Ramos (cell line): ENCODE data around the gene PHLDB1.

Experiments
- in situ Hi-C: fragments of 300-500 bp; cut with MboI; formaldehyde crosslinking; loops from one replicate; pipeline ENCODE4 v1.14.3; 2022; ENCODE audit warnings: low sequenced_read_pairs; ENCODE audit not compliant: unreplicated experiment

PHLDB1 gene

DNA sequence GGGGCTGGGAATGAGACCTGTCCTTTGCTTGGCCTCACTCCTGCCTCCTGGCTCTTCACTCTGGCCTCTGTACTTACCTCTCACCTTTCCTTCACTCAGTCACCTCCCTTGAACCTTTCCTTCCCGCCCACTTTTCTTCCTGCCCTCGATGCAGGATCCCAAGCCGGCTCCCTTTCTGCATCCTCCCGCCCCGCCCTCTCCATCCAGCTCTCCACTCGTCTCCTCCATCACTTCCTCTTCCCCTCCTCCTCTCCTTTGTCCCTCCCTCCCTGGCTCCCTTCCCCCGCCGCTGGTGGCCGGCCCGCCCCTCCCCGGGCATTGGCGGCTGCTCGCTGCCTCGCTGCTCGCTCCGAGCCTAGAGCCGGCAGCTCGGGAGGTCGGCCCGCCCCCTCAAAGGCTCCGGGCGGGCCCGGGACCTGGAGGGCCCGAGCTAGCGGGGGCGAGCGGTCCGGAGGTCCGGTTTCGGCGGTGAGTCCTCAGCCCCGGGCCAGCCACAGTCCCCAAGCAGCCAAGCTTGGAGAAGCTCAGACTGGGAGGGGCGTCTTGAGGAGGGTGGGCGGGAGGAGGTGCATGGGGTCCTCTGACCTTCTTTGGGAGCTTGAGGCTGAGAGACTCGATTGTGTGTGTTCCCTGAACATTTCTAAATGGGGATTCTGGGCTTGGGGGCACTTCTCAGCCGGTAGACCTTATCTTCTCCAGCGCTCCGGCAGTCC is 13.8 kb downstream of the PHLDB1 start:
- in situ Hi-C loops, result no loop called here

- in situ Hi-C loops, result no loop called here
Observed at GRCh38 chr11:118621784-118622375, 14.5 kb downstream of the PHLDB1 start.

GRCh38 chr11:118622376-118623268 is 15.2 kb downstream of the PHLDB1 start:
- in situ Hi-C loops, result no loop called here

DNA sequence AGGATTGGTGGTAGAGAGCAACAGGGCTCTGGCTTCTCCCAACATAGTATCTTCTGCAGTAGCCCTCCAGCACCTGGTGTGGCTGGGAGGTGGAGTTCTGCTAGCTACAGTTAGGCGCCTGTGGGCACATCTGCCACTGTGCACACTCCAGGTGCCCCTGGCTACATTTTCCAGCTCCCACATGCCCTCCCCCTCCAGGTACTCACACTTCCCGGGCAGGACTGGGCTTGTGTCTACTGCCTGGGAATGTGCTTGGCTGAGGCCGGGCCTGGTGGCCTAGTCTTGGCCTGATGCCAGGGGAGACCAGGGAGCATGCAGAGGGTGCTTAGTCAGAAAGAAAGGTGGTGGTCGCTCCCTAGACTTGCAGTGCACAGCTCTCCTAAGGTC is 15.8 kb downstream of the PHLDB1 start:
- in situ Hi-C loops, result no loop called here

GRCh38 chr11:118625036-118625690 is 17.7 kb downstream of the PHLDB1 start:
- in situ Hi-C loops, result no loop called here

- in situ Hi-C loops, result no loop called here
Observed at GRCh38 chr11:118625976-118626375, 18.6 kb downstream of the PHLDB1 start.

DNA sequence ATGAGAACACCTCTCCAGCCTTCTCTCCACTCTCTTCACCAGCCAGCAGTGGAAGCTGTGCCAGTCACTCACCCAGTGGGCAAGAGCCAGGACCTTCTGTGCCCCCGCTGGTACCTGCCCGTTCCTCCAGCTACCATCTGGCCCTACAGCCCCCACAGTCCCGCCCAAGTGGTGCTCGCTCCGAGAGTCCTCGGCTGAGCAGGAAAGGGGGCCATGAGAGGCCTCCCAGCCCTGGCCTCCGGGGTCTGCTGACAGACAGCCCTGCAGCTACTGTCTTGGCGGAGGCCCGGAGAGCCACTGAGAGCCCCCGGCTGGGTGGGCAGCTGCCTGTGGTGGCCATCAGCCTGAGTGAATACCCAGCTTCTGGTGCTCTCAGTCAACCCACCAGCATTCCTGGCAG is 20.2 kb downstream of the PHLDB1 start:
- in situ Hi-C loops, result no loop called here

DNA sequence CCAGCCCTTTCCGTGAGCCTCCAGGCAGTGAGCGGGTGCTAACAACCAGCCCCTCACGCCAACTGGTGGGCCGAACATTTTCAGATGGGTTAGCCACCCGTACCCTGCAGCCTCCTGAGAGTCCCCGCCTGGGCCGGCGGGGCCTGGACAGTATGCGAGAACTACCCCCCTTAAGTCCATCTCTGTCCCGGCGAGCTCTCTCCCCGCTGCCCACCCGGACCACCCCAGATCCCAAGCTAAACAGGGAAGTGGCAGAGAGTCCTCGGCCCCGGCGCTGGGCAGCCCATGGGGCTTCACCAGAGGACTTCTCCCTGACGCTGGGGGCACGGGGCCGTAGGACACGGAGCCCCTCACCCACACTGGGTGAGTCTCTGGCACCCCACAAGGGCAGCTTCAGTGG is 20.6 kb downstream of the PHLDB1 start:
- in situ Hi-C loops, result no loop called here

DNA sequence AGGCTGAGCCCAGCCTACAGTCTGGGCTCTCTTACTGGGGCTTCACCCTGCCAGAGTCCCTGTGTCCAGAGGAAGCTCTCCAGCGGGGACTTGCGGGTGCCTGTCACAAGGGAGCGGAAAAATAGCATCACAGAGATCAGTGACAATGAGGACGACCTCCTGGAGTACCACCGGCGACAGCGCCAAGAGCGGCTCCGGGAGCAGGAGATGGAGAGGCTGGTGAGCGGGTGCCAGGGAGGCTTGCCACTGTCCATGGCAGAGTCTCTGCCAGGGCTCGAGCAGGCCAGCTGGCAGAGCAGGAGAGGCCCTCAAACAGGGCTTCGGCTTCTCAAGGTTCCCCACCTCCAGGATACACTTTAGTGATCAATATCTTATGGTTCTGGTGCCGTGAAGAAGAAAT is 21.0 kb downstream of the PHLDB1 start:
- in situ Hi-C loops, result no loop called here

DNA sequence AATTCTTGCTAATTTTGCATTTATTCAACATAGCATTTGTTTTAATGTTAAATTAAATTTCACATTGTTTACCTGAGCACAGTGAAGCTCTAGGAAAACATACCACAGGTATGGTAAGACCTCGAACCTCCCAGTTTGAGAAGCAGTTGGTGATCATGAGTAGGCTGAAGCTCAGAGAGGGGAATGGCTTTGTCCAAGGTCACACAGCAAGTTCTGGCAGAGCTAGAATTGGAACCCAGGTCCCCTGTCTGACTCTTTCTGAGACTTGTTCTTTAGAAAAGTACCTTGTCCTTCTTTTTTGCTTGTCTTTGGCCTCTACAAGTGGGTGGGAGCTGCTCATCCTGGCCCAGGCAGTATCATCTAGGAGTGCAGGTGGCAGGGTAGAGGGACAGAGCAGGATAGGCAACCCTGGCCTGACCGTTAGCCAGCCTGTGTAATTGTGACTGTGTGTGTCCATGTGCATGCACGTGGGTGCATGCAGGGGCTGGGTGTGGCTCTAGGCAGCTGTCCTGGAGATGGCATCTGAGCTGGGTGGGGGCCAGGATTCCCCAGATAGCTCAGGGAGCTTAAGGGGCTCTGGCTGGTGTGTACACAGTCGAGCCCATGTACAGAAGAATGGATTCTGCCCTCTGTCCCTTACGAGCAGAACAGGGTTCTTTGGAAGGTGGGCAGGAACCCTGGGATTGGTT is 21.6 kb downstream of the PHLDB1 start:
- in situ Hi-C loops, result no loop called here

GRCh38 chr11:118629761-118630661 is 22.6 kb downstream of the PHLDB1 start:
- in situ Hi-C loops, result no loop called here

DNA sequence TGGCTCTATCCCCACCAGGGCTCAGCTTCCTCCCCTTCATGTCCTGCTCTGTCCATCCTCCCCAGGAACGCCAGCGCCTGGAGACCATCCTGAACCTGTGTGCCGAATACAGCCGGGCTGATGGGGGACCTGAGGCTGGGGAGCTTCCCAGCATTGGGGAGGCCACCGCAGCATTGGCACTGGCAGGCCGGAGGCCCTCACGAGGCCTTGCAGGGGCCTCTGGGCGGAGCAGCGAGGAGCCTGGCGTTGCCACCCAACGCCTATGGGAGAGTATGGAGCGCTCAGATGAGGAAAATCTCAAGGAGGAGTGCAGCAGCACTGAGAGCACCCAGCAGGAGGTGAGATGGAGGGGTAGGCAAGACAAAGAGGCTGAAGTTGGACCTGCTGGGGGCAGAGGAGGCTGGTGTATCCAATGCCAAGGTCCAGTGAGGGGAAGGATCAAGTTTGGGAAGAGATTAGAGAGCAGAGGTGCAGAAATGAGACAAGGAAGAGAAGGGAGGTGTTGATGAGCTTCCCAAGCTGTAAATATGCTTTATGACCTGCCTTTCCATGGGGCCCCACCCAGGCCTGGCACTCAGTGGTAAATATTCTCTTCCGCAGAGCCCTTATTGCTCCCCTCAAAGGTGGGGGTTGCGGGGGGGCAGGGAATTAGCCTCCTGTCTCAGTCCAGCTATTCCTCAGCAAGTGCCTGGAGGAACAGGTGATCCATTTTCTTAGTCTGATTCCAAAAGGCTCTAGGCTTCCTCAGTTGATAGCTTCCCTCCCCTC is 23.9 kb downstream of the PHLDB1 start:
- in situ Hi-C loops, result no loop called here

DNA sequence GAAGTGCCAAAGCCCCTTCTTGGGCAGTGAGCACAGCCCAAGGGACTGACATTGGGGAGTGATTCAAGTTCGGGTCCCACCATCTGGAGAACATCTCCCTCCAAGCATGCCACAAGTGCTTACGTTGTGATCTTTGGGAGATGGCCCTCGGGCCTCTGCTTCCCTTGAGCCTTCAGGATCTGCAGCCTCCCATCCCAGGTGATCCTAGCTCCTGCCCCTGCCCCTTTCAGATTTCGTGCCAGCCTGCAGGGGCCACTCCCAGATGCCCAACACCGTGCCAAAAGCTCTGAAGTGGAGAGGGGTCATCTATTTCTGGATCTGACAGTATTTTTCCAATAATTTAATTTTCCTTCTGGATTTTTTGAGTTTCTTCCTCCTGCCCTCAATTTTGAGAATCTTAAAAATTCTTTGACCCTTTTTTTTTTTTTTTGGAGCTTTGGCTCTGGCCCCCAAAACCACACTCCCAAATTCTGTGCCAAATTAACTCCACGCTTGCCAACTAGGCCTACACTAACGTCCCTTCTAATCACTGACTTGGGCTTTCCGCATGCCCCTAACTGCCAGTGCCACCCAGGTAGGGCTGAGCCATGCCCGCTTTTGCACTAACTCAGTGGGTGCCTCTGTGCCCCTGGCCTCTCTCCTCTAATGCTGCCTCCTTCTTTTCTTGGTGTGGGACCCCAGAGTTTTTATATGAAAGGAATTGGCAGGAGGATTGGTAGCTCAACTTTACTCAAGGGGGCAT is 25.3 kb downstream of the PHLDB1 start:
- in situ Hi-C loops, result no loop called here

DNA sequence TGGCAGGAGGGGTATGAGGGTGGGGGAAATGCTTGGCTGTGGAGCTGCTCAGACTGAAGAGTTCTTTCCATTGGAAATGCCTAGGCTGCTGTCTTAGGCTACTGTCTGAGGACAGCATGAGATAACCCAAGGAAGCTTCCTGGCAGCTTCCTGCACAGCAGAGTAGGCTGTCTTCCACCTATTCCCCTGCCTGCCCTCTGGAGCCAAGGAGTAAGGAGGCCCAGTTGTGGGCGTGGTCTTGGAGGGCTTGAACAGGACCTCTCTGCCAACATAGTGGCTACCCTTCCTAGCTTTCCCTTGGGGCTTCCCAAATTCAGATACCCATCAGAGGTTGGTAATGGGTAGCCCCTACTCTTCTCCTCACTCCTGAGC is 25.9 kb downstream of the PHLDB1 start:
- in situ Hi-C loops, result no loop called here

DNA sequence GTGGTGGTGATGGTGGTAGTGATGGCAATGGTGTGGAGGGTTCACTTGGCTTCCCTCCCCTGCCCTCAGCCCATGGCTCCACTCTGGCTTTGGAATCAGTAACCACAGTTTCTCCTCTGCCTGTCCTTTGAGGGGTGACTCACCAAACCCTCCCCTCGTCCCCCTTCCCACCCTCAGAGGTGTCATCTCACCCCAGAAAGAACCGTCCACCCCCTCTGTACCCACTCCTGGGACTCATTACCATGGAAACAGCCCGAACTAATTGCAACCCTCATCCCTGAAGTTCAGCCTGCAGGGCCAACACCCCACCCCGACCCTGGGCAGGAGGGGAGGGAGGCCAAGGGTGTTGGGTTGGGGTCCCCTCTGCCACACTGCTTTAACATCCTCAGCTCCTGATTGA is 26.6 kb downstream of the PHLDB1 start:
- in situ Hi-C loops, result no loop called here

GRCh38 chr11:118634431-118635236 is 27.2 kb downstream of the PHLDB1 start:
- in situ Hi-C loops, result no loop called here

- in situ Hi-C loops, result no loop called here
Observed at GRCh38 chr11:118635237-118635591, 27.8 kb downstream of the PHLDB1 start.
